Sigmoid colon (tissue), 7 donors: ENCODE results near the gene DDIT4. TPM values are rescaled to one million over a fixed set of nuclear protein-coding genes. Genes with fewer than 3 reads are reported as not detected.

Source experiments
- DNase-seq: peaks from one replicate; pipeline ENCODE4 v3.0.0-alpha.2; 2019
- H3K27ac ChIP-seq, 4 donors: fragments of 200-600 bp; sonication (generic); one replicate each; pipeline ENCODE4 v1.5.1; 2016 to 2019; ENCODE audit warnings: mild to moderate bottlenecking in 1 of 4
- H3K27me3 ChIP-seq, 3 donors: fragments of 200-600 bp; sonication (generic); one replicate each; pipeline ENCODE4 v1.5.1; 2019; ENCODE audit warnings: mild to moderate bottlenecking in 1 of 3
- H3K36me3 ChIP-seq, 4 donors: fragments of 200-600 bp; sonication (generic); one replicate each; pipeline ENCODE4 v1.5.1; 2016 to 2019
- H3K4me1 ChIP-seq, 4 donors: fragments of 200-600 bp; sonication (generic); one replicate each; pipeline ENCODE4 v1.5.1; 2017 to 2019
- H3K4me3 ChIP-seq, 4 donors: fragments of 200-600 bp; sonication (generic); one replicate each; pipeline ENCODE4 v1.5.1; 2017 to 2019; ENCODE audit warnings: mild to moderate bottlenecking in 2 of 4, moderate library complexity in 1 of 4
- H3K9me3 ChIP-seq, 4 donors: fragments of 200-600 bp in 3 of 4; sonication (generic) in 3 of 4; one replicate each; pipeline versions ENCODE4 v1.5.1 to v1.6.1; 2013 to 2019
- EP300 ChIP-seq, 4 donors: sonication (generic); formaldehyde crosslinking; IDR thresholded peaks; one replicate each; pipeline ENCODE4 v1.6.1; 2017; ENCODE audit warnings: antibody characterized with exemption in 4 of 4
- POLR2A ChIP-seq, 2 donors: fragments of 450-650 bp; IDR thresholded peaks; one replicate each; pipeline ENCODE4 v1.6.1; 2016; ENCODE audit warnings: antibody characterized with exemption in 2 of 2, mild to moderate bottlenecking in 2 of 2, moderate library complexity in 2 of 2
- POLR2AphosphoS5 ChIP-seq, 4 donors: sonication (generic); formaldehyde crosslinking; IDR thresholded peaks; one replicate each; pipeline ENCODE4 v1.6.1; 2017; ENCODE audit warnings: antibody characterized with exemption in 4 of 4
- WGBS, 2 donors: extraction: QIAGEN DNeasy Blood & Tissue Kit; methylation state at CpG; one replicate each; pipeline ENCODE4 v1.1.7; 2013; 5-methylcytosine and 5-hydroxymethylcytosine counted together
- intact Hi-C: fragments of 100-400 bp; cut with DNase I; formaldehyde crosslinking; loops from one replicate; pipeline ENCODE4 v1.15.1; 2023
- polyA plus RNA-seq, 3 donors: library from polyadenylated mRNA; stranded (reverse); fragments of 200-250 nt; gene quantifications; one replicate each; pipeline ENCODE4 v1.2.3, GENCODE V29; 2013
- total RNA-seq, 4 donors: library from RNA; depleted of rRNA; stranded (reverse); fragments of >200 nt; gene quantifications; one replicate each; pipeline ENCODE4 v1.1.0, GENCODE V29; 2016
- TF ChIP-seq, protein P1 (sequence below), 4 experiments: fragments of 450-650 bp in 3 of 4; fragments of 200-600 bp in 1 of 4; IDR thresholded peaks; one replicate each; pipeline ENCODE4 v1.5.1; 2016 to 2019; ENCODE audit warnings: antibody characterized with exemption in 4 of 4, mild to moderate bottlenecking in 3 of 4, moderate library complexity in 2 of 4
- donor health status: healthy with polysubstance abuse.
- donor health status: Bipolar disorder and iron deficiency.
- donor health status: healthy.

Gene DDIT4
- total and polyA plus RNA-seq, 7 donors, result 71.5 to 413 (median 100.0) TPM

DNA sequence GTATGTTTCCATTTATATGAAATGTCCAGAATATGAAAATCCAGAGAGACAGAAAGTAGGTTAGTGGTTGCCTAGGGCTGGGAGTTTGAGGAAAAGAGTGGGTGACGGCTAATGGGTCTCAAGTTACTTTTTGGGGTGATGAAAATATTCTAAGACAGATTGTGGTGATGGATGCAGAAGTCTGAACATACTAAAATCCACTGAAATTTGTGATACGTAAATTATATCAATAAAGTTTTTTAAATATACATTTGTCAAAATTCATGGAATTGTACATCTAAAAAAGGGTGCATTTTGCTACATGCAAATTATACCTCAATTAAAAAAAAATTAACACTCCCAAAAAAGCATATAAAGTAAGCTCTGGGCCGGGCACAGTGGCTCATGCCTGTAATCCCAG lies 9.4 kb downstream of the DDIT4 start:
- no peaks in the 10 kb centered on the region for H3K9me3 ChIP-seq
- H3K4me3 ChIP-seq, result no peak overlapping the region
- no peaks in the 10 kb centered on the region for H3K36me3 ChIP-seq
- intact Hi-C loops, result no loop called here
- TF ChIP-seq POLR2AphosphoS5 (IDR thresholded peaks at IDR 0.05) (no peak), POLR2A (IDR thresholded peaks at IDR 0.05) (no peak), EP300 (IDR thresholded peaks at IDR 0.05) (no peak)
- TF ChIP-seq, protein P1, sequence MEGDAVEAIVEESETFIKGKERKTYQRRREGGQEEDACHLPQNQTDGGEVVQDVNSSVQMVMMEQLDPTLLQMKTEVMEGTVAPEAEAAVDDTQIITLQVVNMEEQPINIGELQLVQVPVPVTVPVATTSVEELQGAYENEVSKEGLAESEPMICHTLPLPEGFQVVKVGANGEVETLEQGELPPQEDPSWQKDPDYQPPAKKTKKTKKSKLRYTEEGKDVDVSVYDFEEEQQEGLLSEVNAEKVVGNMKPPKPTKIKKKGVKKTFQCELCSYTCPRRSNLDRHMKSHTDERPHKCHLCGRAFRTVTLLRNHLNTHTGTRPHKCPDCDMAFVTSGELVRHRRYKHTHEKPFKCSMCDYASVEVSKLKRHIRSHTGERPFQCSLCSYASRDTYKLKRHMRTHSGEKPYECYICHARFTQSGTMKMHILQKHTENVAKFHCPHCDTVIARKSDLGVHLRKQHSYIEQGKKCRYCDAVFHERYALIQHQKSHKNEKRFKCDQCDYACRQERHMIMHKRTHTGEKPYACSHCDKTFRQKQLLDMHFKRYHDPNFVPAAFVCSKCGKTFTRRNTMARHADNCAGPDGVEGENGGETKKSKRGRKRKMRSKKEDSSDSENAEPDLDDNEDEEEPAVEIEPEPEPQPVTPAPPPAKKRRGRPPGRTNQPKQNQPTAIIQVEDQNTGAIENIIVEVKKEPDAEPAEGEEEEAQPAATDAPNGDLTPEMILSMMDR (IDR thresholded peaks at IDR 0.05), result no peak
- peaks cover 0 to 16% (median 14%) of the 10 kb centered on the region in 4 donors for H3K4me1 ChIP-seq
- H3K27ac ChIP-seq, result no peak overlapping the region
- WGBS, 2 donors, result 94 to 97% methylated on average over 3 of the region's 3 CpGs
- DNase-seq, result no peak
- H3K27me3 ChIP-seq, result no peaks in the 10 kb centered on the region

DNA sequence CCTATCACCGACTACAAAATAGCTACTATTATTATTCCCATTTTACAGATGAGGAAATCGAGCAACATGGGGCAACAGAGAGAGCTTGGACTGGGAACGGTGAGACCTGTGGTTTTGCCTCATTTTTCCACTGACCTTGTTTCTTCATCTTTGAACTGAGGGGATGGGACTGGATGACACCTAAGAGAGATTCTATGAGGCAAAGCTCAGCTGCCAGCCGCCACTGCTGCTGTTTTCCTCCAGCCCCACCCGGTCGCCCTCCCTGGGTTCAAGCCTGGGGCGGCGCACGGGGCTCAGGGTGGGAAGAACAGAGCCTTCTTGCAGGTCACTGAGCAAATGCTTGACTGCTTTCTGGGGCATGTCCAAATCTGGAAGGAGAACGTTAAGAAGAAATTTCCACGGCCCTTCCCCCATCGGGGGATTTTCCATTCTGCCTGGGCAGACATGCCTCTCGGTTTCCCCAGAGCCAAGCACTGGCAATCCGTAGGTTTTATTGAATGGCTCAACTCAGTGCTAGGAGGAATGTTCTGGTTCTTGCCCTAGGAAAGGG lies 12.3 kb downstream of the DDIT4 start:
- no peaks in the 10 kb centered on the region for H3K9me3 ChIP-seq
- no peak overlapping the region for H3K4me3 ChIP-seq
- no peak for TF ChIP-seq POLR2A (IDR thresholded peaks at IDR 0.05)
- peak in 1 of 4 donors; percentile 51 for TF ChIP-seq EP300 (IDR thresholded peaks at IDR 0.05)
- TF ChIP-seq, protein P1 (IDR thresholded peaks at IDR 0.05), result no peak
- TF ChIP-seq POLR2AphosphoS5 (IDR thresholded peaks at IDR 0.05), result peak in 1 of 4 donors; percentile 8
- 66 to 67% methylated on average over 14 of the region's 14 CpGs for WGBS, 2 donors
- H3K4me1 ChIP-seq, result peaks cover 0 to 16% (median 14%) of the 10 kb centered on the region in 4 donors
- no peak for DNase-seq
- intact Hi-C loops, result no loop called here
- H3K27me3 ChIP-seq, result no peaks in the 10 kb centered on the region
- H3K36me3 ChIP-seq, result no peaks in the 10 kb centered on the region
- peak overlapping the region in 2 of 4 donors; percentile 3 to 57 for H3K27ac ChIP-seq

DNA sequence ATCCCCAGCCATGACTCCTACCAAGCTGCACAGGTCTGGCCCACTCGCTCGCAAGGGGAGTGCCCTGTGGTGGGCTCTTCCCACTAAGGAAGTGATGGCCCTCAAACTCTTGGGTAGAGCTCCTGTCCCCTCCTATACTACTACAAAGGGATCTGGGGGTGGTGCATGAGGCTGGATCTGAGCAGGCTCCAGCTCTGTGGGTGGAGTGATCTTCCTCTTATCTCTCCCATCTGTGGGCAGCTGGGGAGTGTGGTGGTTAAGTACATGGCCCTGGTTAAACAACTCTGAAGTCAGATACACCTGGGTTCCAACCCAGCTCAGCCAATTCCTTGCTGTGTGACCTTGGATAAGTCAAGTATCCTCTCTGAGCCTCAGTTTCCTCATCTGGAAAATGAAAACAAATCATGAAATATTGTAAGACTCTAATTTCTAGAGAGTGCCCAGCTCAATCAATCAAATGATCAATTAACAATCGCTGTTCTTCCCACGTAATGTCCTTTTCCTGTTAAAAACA lies 17.4 kb downstream of the DDIT4 start:
- Histone ChIP-seq H3K4me1 (peaks cover 0 to 11% (median 9%) of the 10 kb centered on the region in 4 donors), H3K36me3 (no peaks in the 10 kb centered on the region), H3K4me3 (no peak overlapping the region), H3K27me3 (no peaks in the 10 kb centered on the region), H3K27ac (no peak overlapping the region), H3K9me3 (no peaks in the 10 kb centered on the region)
- WGBS, 2 donors, result 93 to 97% methylated on average over 4 of the region's 4 CpGs
- intact Hi-C loops, result no loop called here
- DNase-seq, result no peak
- no peak for TF ChIP-seq EP300 (IDR thresholded peaks at IDR 0.05)
- TF ChIP-seq POLR2A (IDR thresholded peaks at IDR 0.05), result no peak
- TF ChIP-seq, protein P1 (IDR thresholded peaks at IDR 0.05), result no peak
- TF ChIP-seq POLR2AphosphoS5 (IDR thresholded peaks at IDR 0.05), result no peak

DNA sequence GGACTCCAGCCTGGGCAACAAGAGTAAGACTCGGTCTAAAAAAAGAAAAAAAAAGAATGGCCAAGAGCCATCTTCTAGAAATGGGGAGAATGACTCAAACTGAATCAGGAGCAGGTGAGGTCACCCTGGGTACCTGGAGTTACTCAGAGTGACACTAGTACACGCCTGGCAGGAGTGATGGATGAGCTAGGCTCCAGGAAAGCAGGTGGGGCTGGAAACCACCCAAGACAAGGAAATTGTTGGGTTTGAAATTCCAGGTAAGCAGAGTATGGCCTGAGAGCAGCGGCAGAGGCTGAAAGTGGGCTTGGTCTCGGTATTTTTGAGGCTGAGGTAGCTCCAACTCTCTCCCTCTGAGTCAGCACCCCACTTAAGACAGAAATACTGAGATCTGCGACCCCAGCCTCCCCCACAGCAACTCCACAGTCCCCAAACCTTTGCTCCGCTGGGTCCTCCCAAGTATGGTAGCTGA lies 18.5 kb downstream of the DDIT4 start:
- H3K4me3 ChIP-seq, result no peak overlapping the region
- no peak overlapping the region for H3K27ac ChIP-seq
- TF ChIP-seq, protein P1 (IDR thresholded peaks at IDR 0.05), result no peak
- peak in 1 of 4 donors; percentile 15 for TF ChIP-seq POLR2AphosphoS5 (IDR thresholded peaks at IDR 0.05)
- TF ChIP-seq EP300 (IDR thresholded peaks at IDR 0.05), result no peak
- no peak for TF ChIP-seq POLR2A (IDR thresholded peaks at IDR 0.05)
- 36 to 62% methylated on average over 6 of the region's 6 CpGs for WGBS, 2 donors
- no peaks in the 10 kb centered on the region for H3K36me3 ChIP-seq
- peaks cover 0 to 7% (median 6%) of the 10 kb centered on the region in 4 donors for H3K4me1 ChIP-seq
- no peak for DNase-seq
- H3K9me3 ChIP-seq, result no peaks in the 10 kb centered on the region
- no peaks in the 10 kb centered on the region for H3K27me3 ChIP-seq
- intact Hi-C loops, result no loop called here
